Measurements from ENCODE around the gene CDC7.
A peak's percentile ranks its signal among the peaks of the same experiment; 100 is the strongest.

The CDC7 gene

DNA sequence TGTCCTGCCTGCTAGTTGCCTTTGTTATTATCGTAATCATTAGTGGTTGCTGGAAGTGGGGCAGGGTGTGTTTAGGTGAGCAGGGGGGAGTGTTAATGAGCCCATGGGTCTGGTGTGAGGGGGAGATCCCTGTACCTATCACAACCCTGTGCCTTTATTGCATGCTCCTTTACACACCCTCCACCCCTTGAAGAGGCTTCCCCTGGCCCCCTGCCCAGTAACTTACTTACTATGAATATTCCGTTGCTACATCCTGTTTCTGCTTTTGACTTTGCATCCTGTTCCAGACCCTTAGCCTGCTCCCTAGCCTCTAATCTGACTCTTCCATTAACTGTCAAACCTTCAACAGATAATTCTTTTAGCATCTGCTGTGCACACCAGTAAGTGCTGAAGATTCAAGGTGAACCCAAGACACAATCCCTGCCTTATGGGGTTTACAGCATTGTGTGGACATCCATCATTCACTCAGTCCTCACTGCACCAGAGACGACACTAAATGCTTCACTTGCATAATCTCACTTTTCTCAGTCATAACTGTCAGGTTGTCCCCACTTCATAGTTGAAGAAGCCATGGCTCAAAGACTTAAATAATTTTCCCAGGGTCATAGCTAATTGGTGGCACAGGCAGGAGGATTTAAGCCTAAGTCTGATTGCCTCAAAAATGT, 47.9 kb downstream of the CDC7 start:
- no peak for DNase-seq (ENCODE audit: low read depth in 2 of 2)

DNA sequence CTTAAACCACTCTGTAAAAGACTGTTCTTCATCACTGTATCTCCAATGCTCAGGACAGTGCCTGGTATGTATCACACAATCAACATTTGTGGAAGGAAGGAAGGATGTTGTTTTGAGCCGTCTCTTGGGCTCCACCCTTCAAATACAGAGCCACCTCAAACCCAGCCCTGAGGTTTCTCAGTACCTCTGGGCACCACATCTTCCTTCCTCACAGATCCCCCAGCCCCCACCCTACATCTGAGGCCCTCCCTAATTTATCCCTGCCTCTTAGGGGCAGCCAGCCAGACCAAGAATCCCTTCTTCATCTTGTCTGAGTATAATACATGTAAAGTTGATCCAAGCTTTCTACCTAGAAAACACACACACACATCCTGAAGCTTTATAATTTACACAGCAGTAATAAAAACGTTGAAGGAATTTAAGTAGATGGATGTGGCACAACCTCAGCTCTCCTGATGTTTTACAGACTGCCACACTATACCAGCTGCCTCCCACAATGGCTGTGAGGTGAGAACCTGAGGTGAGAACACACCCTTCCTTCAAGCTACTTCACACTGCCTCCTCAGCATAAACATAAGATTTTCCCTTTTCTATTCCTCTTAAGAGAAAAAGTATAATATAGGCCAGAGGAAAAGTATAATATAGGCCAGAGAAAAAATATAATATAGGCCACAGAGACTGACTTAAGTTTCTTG, 48.5 kb downstream of the CDC7 start:
- DNase-seq (ENCODE audit: low read depth in 2 of 2): no peak

GRCh38 chr1:91550961-91551360, 50.3 kb downstream of the CDC7 start:
- no peak for DNase-seq (ENCODE audit: low read depth in 2 of 2)

- DNase-seq (ENCODE audit: low read depth in 2 of 2): no peak
Measured at GRCh38 chr1:91552091-91552490, 51.4 kb downstream of the CDC7 start.

- no peak for DNase-seq (ENCODE audit: low read depth in 2 of 2)
Measured at GRCh38 chr1:91552596-91552995, 51.9 kb downstream of the CDC7 start.

GRCh38 chr1:91553177-91553591, 52.5 kb downstream of the CDC7 start:
- DNase-seq (ENCODE audit: low read depth in 2 of 2): no peak

DNA sequence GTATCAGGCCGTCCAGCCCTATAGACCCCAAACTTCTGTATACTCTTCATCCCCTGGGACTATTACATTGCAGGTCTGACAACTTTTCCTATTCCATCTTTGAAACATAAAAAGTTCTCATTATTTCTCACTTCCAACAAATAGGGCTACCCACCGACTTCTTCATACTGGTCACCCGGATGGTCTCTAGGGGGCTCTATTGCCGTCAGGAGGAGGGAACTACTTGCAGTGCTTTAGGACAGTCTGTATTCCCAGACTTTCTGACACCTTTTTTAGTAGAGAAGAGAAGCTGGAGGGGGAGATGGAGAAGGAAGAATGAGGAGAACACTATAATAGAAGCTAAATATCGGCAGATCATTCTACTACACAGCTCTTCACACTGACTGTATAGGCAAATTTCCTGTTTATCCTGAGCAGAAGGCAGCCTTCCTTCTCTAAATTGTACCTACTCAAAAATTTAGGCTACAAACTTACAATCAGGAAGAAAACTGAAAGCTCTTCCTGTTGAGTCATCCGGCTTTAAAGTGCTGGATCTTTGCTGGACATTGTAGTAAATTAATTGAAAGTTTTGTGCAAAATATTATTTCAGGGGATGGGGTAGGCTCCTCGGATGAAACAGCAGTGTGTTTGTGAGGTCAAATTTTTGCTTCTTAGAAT, 54.6 kb downstream of the CDC7 start:
- DNase-seq (ENCODE audit: low read depth in 2 of 2): no peak

DNA sequence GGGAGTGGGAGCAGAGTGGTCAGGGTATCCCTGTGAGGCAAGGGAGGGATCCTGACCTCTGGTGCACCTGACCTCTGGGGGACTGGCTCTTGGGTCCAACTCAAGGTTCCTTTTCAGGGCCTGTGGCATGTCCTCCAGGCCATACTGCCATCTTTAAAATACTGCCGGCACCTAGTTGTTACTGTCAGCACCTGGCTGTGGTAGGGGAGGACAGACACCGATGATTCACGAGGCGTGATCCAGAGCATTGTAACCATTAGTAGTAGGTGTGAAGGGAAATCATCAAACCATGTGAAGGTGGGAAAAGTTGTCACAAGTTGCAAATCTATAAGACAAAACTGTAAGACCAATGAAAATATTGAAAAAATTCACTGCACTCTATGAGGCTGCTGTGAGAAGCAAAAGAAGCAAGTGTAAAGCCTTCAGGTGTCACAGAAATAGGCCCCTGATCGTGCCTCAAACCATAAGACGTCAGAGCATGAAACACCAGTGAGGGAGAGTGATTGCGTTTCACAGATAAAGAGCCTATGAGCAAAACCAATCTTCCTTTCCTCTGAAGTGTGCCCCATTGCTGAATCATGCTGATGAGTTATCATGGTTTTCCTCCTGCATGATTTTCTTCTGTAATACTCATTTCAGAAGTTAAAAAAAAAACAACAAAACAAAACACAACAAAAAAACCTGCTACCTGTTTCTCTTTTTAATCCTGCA, 55.3 kb downstream of the CDC7 start:
- DNase-seq (ENCODE audit: low read depth in 2 of 2): peak; percentile 24 to 31

DNA sequence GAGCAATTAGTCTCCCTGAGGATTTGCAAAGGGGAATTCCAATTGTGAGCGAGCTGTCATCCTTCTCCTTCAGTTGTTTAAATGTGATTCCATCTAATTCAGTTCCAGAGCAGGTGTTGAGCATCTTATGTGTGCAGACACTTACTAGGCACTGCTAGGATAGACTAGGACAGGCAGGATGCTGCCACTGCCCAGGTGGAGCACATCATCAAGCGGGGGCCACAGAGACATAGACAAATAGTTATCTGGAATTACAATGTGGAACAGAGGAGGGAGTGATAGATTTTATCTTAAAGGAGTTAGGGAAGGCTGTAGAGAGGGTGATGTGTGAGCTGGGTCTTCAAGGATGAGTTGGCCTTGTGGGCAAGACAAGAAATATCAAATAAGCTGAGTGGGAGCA, 55.9 kb downstream of the CDC7 start:
- DNase-seq (ENCODE audit: low read depth in 2 of 2): no peak

DNA sequence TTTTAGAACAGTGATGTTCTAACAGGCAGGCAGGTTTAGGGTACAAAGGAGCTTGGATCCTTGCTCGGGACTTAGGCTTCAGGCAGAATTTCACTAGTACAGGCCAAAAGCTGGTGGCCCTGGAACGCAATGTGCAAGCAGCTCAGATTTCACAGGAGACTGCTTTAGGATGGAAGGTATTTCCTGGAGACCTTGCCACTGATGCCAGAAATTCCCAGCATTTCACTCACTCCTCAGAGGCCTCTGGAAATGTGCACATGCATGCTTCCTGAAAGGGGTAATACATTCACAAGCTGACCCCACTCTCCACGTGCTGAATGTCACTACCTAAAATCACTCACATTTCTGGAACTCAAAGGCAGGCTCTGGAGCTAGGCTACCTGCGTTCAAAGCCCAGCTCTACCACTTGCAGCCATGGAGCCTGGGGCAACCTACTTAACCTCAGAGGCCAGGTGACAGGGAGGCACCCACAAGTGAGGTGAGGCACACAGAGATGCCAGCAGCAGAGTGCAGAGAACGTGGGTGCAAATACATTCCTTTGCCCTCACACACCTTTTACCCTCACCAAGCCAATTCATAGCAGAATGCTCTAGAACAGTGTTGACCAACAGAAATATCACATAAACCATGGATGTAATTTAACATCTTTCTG, 56.5 kb downstream of the CDC7 start:
- no peak for DNase-seq (ENCODE audit: low read depth in 2 of 2)

GRCh38 chr1:91557826-91558225, 57.2 kb downstream of the CDC7 start:
- no peak for DNase-seq (ENCODE audit: low read depth in 2 of 2)

DNA sequence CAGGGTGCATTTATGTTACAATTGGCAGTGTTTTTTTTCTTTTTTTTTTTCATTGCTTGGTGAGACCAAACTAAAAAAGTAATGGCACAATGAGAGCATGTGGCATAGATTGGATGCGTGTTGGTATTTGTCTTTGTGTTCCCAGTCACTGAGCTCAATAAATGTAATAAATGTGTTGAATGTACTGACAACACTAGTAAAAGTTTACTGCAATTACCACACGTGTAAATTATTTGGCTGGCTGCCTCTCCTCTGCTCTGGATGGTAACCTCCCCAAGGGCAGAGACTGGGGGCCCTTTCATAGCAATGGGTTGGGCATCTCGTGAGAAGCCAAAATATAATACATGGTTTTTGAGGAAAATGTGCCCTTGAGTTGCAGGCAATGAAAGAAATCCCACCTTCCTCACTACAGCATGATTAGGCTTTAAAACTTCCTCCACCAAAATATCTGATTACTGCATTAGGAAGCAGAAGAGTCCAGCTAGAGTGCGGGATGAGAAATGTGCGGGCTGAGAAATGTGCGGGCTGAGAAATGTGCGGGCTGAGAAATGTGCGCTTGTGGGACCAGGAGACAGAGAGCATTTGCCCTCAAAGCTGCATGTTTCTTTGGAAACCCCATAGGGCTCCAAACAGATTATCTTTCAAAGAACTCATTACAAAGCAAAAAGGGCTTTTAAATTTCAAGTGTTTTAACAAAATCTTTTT, 58.5 kb downstream of the CDC7 start:
- DNase-seq (ENCODE audit: low read depth in 2 of 2): no peak

GRCh38 chr1:91559838-91560565, 59.4 kb downstream of the CDC7 start:
- DNase-seq (ENCODE audit: low read depth in 2 of 2): no peak

- no peak for DNase-seq (ENCODE audit: low read depth in 2 of 2)
Measured at GRCh38 chr1:91564888-91565701, 64.4 kb downstream of the CDC7 start.

DNA sequence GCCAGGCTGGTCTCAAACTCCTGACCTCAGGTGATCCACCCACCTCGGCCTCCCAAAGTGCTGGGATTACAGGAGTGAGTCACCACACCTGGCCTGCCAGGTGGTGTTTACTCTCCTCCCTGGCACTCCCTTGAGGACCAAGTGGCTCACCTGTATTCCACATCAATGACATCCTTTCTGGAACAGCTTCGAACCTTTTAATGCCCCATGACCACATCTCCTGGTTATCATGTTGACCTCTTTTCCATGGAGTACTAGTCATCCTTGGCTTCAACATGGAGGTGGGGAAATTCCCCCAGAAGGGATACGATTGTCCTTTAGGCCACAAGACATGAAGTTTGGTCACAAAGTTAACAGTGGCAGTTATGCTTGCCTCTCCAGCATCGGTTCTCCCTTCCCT, 66.9 kb downstream of the CDC7 start:
- no peak for DNase-seq (ENCODE audit: low read depth in 2 of 2)

DNA sequence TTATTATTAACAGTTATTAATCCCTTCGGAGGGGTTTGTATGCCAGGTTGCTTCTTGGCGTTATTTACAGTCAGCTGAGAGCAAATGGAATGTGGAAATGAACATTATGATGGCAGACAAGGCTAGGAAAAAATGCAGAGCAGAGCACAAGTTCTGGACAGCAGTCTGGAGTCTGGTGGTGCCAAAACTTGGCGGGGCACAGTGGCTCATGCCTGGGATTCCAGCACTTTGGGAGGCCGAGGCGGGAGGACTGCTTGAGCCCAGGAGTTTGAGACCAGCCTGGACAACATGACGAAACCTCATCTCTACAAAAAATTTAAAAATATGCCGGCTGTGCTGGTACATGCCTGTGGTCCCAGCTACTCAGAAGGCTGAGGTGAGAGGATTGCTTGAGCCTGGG, 67.6 kb downstream of the CDC7 start:
- no peak for DNase-seq (ENCODE audit: low read depth in 2 of 2)

GRCh38 chr1:91569411-91570119, 68.9 kb downstream of the CDC7 start:
- DNase-seq (ENCODE audit: low read depth in 2 of 2): no peak

DNA sequence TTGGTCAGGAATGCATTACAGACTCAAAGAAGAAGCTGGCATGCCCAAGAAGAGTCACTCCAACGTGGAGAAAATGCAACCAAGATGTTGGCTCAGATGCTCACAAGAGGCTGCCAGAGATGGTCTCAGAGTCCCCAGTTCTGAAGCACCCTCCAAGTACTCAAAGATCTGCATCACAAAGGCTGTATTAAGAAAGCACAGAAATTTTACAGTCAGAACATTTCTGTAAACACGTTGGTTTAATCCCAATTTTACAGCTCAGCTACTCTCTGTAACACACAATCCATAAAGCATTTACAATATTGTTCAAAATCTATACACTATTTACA, 69.4 kb downstream of the CDC7 start:
- DNase-seq (ENCODE audit: low read depth in 2 of 2): no peak

DNA sequence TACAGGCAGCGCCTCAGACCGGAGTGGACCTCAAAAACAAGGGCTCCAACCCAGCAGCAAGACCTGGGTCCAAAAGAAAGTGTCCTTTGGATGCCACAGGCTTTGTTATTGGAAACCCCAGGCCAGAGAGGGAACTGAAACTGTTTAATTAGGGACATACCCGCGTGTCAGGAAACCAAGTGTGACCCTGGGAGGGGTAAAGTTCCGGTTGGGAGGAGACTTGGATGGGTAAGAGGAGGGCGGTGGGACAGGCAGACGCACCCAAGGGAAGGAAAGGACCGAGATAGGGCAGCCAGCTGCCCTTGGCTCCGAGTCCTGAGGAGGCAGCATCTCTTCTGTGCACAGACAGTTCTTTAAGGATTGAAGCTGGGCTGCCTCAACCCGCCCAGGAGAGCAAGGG, 71.4 kb downstream of the CDC7 start:
- no peak for DNase-seq (ENCODE audit: low read depth in 2 of 2)
